H1 (cell line): Measurements from ENCODE around the gene GPRC5D. TPM values are rescaled to one million over a fixed set of nuclear protein-coding genes. Genes with fewer than 3 reads are reported as not detected.

Experiments
- CBX5 ChIP-seq: fragments of 300-800, 300-1000 bp; sonication (generic); IDR thresholded peaks from 2 replicates; pipeline ENCODE4 v1.7.1; 2016; ENCODE audit warnings: antibody characterized with exemption, low read length, low read depth
- CBX8 ChIP-seq: fragments of 300-800, 300-1000 bp; sonication (generic); IDR thresholded peaks from 2 replicates; pipeline ENCODE4 v1.7.1; 2016; ENCODE audit warnings: low read depth, low read length, borderline replicate concordance
- CREB1 ChIP-seq: IDR thresholded peaks from 2 replicates; pipeline ENCODE4 v1.6.1; 2012; ENCODE audit warnings: inconsistent platforms
- KDM1A ChIP-seq: fragments of 200-600, 300-600 bp; sonication (generic); IDR thresholded peaks from 2 replicates; pipeline ENCODE4 v1.7.1; 2016; ENCODE audit warnings: mild to moderate bottlenecking, low read length, borderline replicate concordance
- KDM5A ChIP-seq: fragments of 200-600 bp; IDR thresholded peaks from 2 replicates; pipeline ENCODE4 v1.7.1; 2012; ENCODE audit warnings: mild to moderate bottlenecking, low read length, inconsistent platforms, mixed read lengths
- MAFK ChIP-seq: IDR thresholded peaks from 2 replicates; pipeline ENCODE4 v1.6.1; 2012; ENCODE audit warnings: low read depth, mild to moderate bottlenecking, improper control_type of control experiment, low read length
- TCF12 ChIP-seq: IDR thresholded peaks from 2 replicates; pipeline ENCODE4 v1.6.1; 2011; ENCODE audit warnings: low read depth, mild to moderate bottlenecking, low read length
- polyA plus RNA-seq, 7 experiments: library from polyadenylated mRNA; depleted of rRNA in 3 of 7; stranded (reverse) in 5 of 7; unstranded in 2 of 7; fragments of >200 nt in 5 of 7; fragments of 200-250 nt in 2 of 7; gene quantifications; 1 replicate in 5 of 7; 2 replicates in 1 of 7; 4 replicates in 1 of 7; pipeline versions ENCODE4 v1.2.1 to v1.2.3, GENCODE V29; 2011 to 2013; ENCODE audit warnings: missing spikeins in 2 of 7, mixed read lengths in 2 of 7
- total RNA-seq: library from RNA; stranded (reverse); fragmentation: NEBNext Ultra II Directional; extraction: Animal tissue kit (Norgen Biotek cat#: 25700); gene quantifications from 2 replicates; pipeline ENCODE4 v1.2.1, GENCODE V29; 2021
- TF ChIP-seq, protein P1 (sequence below): IDR thresholded peaks from 2 replicates; pipeline ENCODE4 v1.6.1; 2011; ENCODE audit warnings: low read depth, mild to moderate bottlenecking, low read length; ENCODE audit not compliant: insufficient read depth

GPRC5D gene
- total and polyA plus RNA-seq, 2 of the 8 experiments (the other 6 are each of a cell fraction or from before 2014, with no cell fraction given): 0.45 TPM; not detected in 1

DNA sequence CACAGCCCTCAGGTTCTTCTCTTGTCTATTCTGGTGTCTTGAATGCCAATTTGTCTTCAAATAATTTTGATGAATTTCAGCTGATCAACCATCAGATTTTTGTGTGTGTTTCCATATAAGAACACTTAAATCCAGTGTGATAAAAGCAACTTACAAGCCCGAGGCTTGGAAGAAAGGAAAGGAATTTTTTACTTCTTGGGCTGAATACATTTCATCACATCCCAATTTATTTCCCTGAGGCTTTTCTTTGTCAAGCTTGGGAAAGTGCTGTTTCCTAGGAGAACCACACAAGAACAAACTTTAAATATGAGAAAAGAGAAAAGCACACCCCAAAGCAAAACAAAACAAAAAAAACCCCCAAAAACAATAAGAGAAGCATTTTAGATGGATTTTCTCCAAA lies 26.6 kb downstream of the GPRC5D start (continued):
- TF ChIP-seq MAFK (no peak), KDM5A (no peak), CBX8 (no peak), KDM1A (no peak), CREB1 (no peak), CBX5 (no peak), TCF12 (no peak)
- TF ChIP-seq, protein P1, sequence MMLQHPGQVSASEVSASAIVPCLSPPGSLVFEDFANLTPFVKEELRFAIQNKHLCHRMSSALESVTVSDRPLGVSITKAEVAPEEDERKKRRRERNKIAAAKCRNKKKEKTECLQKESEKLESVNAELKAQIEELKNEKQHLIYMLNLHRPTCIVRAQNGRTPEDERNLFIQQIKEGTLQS: no peak
